Loucy (cell line): ENCODE data around the gene MPHOSPH8.

Source experiments
- H2AFZ ChIP-seq: fragments of 200-600 bp; sonication (generic); 2 replicates; pipeline ENCODE4 v1.6.0; 2016; ENCODE audit warnings: antibody characterized with exemption, mild to moderate bottlenecking, low read length, moderate library complexity
- H3F3A ChIP-seq: fragments of 200-600 bp; 2 replicates; pipeline ENCODE4 v1.6.0; 2016; ENCODE audit warnings: antibody characterized with exemption, low read depth, mild to moderate bottlenecking
- H3K27me3 ChIP-seq: fragments of 200-600 bp; sonication (generic); 2 replicates; pipeline ENCODE4 v1.6.1; 2014; ENCODE audit warnings: low read length, mild to moderate bottlenecking; ENCODE audit not compliant: insufficient read depth, poor library complexity, severe bottlenecking
- H3K36me3 ChIP-seq: fragments of 200-600 bp; sonication (generic); 2 replicates; pipeline ENCODE4 v1.6.1; 2016; ENCODE audit warnings: low read length; ENCODE audit not compliant: insufficient read depth
- H3K4me1 ChIP-seq: fragments of 200-600 bp; sonication (generic); 2 replicates; pipeline ENCODE4 v1.5.1; 2014; ENCODE audit warnings: low read length, mild to moderate bottlenecking; ENCODE audit not compliant: insufficient read depth, poor library complexity, severe bottlenecking
- H3K4me2 ChIP-seq: fragments of 200-600 bp; sonication (generic); 2 replicates; pipeline ENCODE4 v1.6.0; 2014; ENCODE audit warnings: antibody characterized with exemption, low read length, low read depth, mild to moderate bottlenecking; ENCODE audit not compliant: poor library complexity, severe bottlenecking
- H3K4me3 ChIP-seq: fragments of 200-600 bp; sonication (generic); 2 replicates; pipeline ENCODE4 v1.5.1; 2014; ENCODE audit warnings: low read length, mild to moderate bottlenecking, mixed read lengths; ENCODE audit not compliant: poor library complexity, severe bottlenecking
- H3K79me2 ChIP-seq: fragments of 200-600 bp; sonication (generic); 2 replicates; pipeline ENCODE4 v1.6.1; 2014; ENCODE audit warnings: low read length; ENCODE audit not compliant: insufficient read depth
- H3K9ac ChIP-seq: fragments of 200-600 bp; sonication (generic); 2 replicates; pipeline ENCODE4 v1.6.0; 2014; ENCODE audit warnings: mild to moderate bottlenecking, low read depth, low read length, moderate library complexity; ENCODE audit not compliant: poor library complexity, severe bottlenecking
- H3K9me2 ChIP-seq: fragments of 200-600 bp; sonication (generic); replicated peaks from 2 replicates; pipeline ENCODE4 v1.6.1; 2016; ENCODE audit warnings: low read depth, low read length, mixed read lengths
- H3K9me3 ChIP-seq: fragments of 200-600 bp; sonication (generic); 2 replicates; pipeline ENCODE4 v1.6.1; 2014; ENCODE audit warnings: mild to moderate bottlenecking, antibody characterized with exemption, low read length, low read depth; ENCODE audit not compliant: insufficient read depth
- H4K20me1 ChIP-seq: fragments of 200-600 bp; sonication (generic); 2 replicates; pipeline ENCODE4 v1.6.0; 2014; ENCODE audit warnings: antibody characterized with exemption, low read length, mild to moderate bottlenecking; ENCODE audit not compliant: insufficient read depth, poor library complexity, severe bottlenecking
- CTCF ChIP-seq: fragments of 200-600 bp; sonication (generic); conservative IDR thresholded peaks from 2 replicates; pipeline ENCODE4 v1.5.1; 2014; ENCODE audit warnings: mild to moderate bottlenecking, antibody characterized with exemption, low read length
- EZH2phosphoT487 ChIP-seq: fragments of 200-600 bp; IDR thresholded peaks from 2 replicates; pipeline ENCODE4 v1.6.1; 2018; ENCODE audit warnings: antibody characterized with exemption, mild to moderate bottlenecking, moderate library complexity, borderline replicate concordance

The MPHOSPH8 gene

GRCh38 chr13:19596960-19597361 is 36.5 kb upstream of the MPHOSPH8 start:
- Histone ChIP-seq H3K4me3 (no peak overlapping the region), H3K4me1 (no peaks in the 10 kb centered on the region), H3K36me3 (no peaks in the 10 kb centered on the region), H3K9ac (no peak overlapping the region), H4K20me1 (no peaks in the 10 kb centered on the region), H3K4me2 (no peak overlapping the region), H3F3A (no peaks in the 10 kb centered on the region), H2AFZ (no peak overlapping the region), H3K27me3 (no peaks in the 10 kb centered on the region), H3K9me2 (no peaks in the 10 kb centered on the region), H3K9me3 (no peaks in the 10 kb centered on the region), H3K79me2 (no peaks in the 10 kb centered on the region)
- TF ChIP-seq CTCF = no peak
- no peak for TF ChIP-seq EZH2phosphoT487

GRCh38 chr13:19597523-19597922 is 35.9 kb upstream of the MPHOSPH8 start:
- no peak for TF ChIP-seq CTCF
- TF ChIP-seq EZH2phosphoT487 = no peak
- Histone ChIP-seq H3K79me2 (no peaks in the 10 kb centered on the region), H2AFZ (no peak overlapping the region), H3K9me2 (no peaks in the 10 kb centered on the region), H4K20me1 (no peaks in the 10 kb centered on the region), H3K9me3 (no peaks in the 10 kb centered on the region), H3K4me3 (no peak overlapping the region), H3K36me3 (no peaks in the 10 kb centered on the region), H3K9ac (no peak overlapping the region), H3K4me2 (no peak overlapping the region), H3K27me3 (no peaks in the 10 kb centered on the region), H3K4me1 (no peaks in the 10 kb centered on the region), H3F3A (no peaks in the 10 kb centered on the region)

GRCh38 chr13:19601749-19602725 is 31.4 kb upstream of the MPHOSPH8 start:
- Histone ChIP-seq H3K36me3 (no peaks in the 10 kb centered on the region), H3K9me3 (peaks cover 8% of the 10 kb centered on the region; the same call in 1 of the 2 replicates), H3F3A (no peaks in the 10 kb centered on the region), H3K9me2 (no peaks in the 10 kb centered on the region), H2AFZ (no peak overlapping the region), H3K4me2 (no peak overlapping the region), H3K4me3 (no peak overlapping the region), H3K79me2 (no peaks in the 10 kb centered on the region), H3K27me3 (no peaks in the 10 kb centered on the region), H3K4me1 (no peaks in the 10 kb centered on the region), H4K20me1 (no peaks in the 10 kb centered on the region), H3K9ac (no peak overlapping the region)
- TF ChIP-seq CTCF = no peak
- no peak for TF ChIP-seq EZH2phosphoT487
